NCI-H748 (cell line): ENCODE data around the gene RAB10.
A peak's percentile ranks its signal among the peaks of the same experiment; 100 is the strongest.
"Not testable (repeated sequence)": the region's sequence is repeated elsewhere in the genome, so short reads cannot be mapped to it uniquely, and the experiment has no call there.

Experiments used
- DNase-seq: peaks from one replicate; lab custom pipeline; 2025; ENCODE audit not compliant: unreplicated experiment; lab: John Stamatoyannopoulos, UW

Gene RAB10

DNA sequence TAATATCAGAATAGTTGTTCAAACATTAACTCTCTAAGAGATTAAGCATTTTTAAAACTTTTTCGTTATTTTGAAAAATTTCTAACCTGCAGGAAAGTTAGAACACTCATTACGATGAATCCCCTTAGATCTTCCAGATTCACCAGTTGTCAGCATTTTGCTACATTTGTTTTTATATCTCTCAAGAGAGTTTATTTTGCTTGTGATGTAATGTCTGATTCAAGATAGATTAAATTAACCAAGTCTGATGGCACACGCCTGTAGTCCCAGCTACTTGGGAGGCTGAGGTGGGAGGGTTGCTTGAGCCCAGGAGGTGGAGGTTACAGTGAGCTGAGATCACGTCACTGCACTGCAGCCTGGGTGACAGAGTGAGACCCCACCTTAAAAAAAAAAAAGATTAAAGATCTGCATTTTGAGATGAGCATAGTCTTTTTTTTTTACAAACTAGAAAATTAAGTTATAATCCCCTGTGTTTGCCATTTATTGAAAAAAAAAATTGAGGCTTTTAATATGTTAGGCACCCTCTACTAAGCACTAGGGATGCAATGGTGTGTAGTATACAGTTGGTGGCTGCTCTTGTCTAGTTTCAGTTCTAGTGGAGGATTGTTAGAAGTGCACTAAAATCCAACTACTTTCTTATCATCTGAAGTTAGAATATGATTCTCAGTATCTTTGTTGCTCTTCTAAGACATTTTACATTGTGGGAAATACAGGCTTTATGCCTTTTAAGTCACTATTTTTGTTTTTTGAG lies 20.9 kb downstream of the RAB10 start:
- DNase-seq: no peak

DNA sequence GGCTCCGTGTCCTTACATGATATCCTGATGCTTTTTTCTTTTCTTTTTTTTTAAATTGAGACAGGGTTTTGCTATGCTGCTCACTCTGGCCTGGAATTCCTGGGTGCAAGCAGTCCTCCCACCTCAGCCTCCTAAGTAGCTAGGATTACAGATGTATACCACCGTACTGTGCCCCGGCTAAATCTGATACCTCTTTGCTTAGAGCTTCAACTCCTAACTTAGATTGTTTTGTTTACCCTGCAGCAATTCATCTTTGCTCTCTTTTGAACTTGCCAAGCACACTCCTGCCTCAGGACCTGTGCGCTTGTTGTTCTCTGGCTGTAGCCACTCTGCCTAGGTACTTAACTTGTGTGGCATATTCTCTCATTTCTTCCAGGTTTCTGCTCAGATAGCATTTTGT lies 24.5 kb downstream of the RAB10 start:
- no peak for DNase-seq

DNA sequence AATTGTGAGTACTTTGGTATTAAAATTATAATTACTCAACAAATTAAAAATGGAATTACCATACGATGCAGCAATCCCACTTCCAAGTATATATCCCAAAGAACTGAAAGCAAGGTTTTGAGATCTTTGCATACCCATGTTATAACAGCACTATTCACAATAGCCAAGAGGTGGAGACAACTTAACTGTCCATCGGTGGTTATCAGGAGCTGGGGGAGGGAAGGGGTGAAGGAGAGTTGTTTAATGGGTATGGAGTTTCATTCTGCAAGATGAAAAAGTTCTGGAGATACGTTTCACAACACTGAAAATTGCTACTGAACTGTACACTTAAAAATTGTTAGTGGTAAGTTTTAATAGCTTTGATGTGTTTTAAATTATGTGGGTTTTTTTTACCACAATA lies 25.7 kb downstream of the RAB10 start:
- DNase-seq: no peak

DNA sequence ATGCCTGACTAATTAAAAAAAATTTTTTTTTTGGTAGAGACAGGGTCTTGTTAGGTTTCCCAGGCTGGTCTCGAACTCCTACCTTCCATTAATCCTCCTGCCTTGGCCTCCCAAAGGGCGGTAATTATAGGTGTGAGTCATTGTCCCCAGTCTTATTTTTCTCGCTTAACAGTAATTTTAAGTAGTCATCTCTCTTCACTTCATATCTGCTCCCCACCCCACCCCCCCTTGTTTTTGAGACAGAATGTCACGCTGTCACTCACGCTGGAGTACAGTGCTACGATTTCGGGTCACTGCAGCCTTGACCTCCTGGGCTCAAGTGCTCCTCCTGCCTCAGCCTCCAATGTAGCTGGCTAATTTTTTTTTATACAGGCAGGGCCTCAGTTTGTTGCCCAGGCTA lies 27.7 kb downstream of the RAB10 start:
- no peak for DNase-seq

DNA sequence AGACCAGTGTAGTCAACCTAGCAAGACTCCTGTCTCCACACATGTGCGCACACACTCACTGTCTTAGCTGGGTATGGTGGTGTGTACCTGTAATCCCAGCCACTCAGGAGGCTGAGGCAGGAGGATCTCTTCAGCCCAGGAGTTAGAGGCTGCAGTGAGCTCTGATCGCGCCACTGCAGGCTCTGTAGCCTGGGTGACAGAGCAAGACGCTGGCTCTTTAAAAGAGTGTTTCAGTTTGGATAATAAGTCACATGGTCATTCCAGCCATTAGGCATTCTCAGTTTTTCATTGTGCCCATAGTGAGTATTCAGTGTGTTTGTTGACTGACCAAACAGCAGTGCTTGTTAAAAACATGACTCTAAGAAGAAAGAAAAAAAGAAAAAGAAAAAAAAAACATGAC lies 31.0 kb downstream of the RAB10 start:
- DNase-seq: peak; percentile 3

DNA sequence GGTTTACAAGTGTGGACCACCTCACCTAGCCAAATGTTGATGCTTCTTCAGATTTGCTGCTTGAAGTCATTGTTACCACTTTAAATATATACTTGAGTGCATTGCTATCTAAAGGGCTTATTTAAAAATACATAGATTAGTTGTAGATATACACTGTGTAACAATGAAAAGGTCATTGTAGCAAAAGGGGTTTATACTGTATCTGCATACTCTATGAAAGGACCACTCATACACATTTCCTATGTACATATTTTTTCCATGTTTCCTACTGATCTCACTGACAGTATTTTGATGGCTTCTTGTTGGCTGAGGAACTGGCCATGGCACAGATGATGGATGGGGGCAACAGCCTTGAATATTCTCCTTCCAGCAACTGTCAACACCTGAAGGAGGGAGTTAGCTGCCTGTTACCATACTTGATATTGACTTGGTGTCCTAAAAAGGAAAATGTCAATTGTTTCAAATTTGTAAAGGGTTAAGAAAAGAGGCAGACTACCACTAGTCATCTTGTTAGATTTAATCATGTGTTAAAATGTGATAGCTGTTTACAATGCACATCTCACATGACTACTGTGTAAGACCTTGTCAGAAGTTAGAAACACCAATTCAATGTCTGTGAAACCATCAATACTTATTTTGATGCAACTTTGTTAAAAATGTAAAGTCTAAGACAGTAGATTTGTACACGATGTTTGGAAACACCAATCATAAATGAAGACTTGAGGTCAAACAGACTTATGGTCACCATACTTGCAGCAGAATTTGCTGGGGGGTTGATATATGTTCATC lies 33.5 kb downstream of the RAB10 start:
- no peak for DNase-seq

DNA sequence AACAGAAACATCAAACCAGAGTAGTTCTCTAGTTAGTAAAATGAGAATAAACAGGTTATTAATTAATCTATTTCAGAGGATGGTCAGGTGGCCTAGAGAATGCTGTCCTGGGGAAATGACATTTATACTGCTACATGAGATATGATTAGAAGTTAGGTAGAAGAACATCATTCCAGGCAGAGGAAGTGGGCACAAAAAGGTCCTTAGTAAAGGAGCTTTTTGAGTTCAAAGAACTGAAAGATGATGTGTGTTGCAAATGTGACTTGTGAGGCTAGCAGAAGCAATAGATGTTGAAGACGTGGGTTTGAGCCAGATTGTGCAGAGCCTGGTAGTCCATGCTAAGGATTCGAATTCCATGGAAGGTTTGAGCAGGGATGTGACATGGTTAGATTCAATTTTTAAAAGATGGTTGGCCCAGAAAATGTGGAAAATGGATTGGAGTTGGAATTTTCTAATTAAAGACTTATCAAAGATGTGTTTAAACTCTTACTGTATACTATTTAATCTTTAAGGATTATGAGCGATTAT lies 34.2 kb downstream of the RAB10 start:
- DNase-seq: no peak

DNA sequence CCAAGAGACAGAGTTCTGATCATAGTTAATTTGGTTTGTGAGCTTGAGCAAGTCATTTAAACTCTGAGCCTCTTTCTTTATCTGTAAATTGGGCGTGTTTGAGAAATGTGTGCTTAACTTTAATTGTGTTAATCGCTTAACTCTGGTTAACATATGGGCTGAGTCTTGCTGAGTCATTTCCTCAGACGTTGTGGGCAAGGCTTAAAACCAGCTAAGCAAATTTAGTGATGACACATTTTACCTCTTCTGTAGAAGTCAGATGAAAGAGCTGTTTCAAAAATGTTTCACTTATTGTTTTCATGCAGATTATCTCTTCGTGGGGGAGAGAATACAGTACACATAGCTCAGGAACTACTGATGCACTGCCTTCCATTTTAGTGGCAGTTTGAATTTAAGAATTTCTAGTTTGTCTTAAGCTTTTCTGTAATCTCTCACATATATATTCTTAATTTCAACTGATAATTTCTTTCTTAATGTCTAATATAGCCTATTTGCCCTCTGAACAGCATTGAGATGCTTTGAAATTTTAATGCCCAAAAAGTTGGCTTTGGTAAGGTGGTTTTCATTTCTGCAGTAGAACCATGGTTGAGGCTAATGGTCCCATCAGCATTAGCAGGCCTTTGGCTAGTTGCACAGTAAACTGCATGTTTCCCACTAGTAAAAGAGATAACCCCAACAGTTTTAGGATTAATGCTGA lies 34.9 kb downstream of the RAB10 start:
- DNase-seq: no peak

DNA sequence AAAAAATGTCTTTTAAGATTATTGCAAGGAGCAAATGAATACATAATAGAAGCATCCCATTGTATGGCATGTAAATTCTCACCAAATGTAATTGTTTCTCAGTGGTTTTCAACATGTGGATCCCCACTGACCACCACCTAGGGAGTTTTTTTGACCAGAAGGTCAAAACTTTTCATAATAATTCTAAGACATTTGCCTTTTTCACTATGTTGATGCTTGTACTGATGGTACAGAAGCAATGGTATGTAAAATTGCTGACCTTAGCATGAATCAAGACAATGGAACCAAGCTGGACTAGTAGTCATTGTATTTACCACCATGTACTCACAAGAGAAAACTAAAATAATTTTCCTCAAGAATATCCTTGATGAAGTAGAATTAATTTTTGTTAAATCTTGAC lies 36.8 kb downstream of the RAB10 start:
- no peak for DNase-seq

DNA sequence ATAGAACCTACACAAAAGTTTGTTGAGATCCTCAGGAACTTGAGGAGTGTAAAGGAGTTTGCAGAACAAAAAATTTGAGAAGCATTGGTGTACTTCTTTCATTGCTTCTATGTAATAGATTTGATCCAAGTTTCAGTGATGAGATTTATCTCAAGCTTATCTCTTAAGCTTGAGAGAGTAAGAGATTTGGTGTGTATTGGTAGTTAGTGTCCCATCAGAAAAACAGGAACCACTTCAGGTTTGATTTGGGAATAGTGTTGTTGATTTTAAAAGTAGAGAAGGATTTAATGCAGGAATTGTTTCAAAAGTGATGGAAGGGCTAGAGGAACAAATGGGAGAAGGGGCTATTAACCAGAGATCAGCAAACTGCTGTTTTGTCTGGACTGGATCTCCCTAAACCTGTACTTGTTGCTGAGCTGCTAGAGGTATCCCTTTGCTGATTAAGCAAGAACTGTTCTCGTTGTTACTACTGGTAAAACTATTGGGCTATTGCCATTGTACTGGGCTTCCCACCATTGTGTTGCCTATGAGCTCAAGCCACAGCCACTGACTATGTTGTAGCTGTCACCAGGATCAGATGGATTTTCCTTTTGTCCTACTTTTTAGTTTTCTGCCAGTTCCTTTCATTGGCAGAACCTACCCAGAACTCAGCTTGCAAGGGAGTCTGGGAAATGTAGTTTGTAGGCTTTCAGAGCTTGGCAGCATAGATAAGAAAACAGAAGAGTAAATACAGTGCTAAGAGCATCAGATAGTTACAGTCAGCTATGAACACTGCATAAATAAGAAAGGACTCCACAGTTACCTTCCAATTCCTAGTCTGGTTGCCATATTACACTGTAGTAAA lies 39.3 kb downstream of the RAB10 start:
- no peak for DNase-seq

DNA sequence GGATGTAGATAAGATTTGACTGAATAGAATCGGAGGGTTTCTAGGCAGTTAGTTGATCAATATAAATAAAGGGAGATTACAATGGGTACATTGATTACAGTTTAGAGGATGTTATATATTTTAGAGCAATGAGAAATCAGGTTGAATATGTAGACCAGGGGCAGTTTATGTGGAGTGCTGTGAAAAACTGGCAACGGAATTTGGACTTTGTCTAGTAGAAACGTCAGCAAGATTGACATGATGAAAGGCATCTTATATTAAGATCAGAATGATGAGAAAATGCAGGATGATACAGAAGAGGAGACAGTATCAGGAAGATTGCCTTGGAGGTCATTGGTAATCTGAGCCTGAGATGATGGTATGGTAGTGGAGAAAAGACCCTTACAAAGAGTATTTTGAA lies 39.9 kb downstream of the RAB10 start:
- DNase-seq: no peak

DNA sequence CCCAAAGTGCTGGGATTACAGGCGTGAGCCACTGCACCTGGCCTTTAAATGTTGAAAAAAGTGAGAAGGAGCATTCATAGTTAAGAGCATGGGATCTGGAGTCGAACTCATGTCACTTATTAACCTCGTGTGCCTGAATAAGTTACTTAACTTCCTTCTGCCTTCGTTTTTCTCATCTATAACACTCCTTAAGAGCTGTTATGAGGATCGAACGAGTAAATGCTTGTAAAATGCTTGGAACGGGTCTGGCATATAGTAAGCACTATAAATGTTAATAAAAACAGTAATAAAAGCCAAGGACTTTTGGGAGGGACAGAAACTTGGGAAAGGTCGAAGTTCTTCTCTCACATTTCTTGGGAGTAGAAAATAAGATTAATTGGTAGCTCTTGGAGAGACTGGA lies 40.8 kb downstream of the RAB10 start:
- DNase-seq: no peak

DNA sequence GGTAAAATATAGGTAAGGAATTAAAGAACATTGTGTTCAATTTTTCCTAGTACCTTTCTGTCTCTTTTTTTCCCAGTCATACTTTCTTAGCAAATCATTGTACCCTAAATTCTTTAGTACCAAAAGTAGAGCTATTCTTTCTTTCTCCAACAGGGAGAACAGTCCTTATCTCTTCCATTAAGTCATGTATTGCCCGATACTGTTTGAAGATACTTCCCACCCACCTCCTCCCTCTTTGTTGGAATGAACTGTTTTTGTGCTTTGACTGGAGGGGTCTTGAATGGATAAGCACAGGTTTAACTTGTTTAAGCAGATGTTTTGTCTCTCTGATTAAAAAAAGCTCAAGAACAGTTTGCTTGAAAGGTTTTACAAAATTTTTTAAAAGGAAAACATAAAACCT lies 41.3 kb downstream of the RAB10 start:
- DNase-seq: no peak

DNA sequence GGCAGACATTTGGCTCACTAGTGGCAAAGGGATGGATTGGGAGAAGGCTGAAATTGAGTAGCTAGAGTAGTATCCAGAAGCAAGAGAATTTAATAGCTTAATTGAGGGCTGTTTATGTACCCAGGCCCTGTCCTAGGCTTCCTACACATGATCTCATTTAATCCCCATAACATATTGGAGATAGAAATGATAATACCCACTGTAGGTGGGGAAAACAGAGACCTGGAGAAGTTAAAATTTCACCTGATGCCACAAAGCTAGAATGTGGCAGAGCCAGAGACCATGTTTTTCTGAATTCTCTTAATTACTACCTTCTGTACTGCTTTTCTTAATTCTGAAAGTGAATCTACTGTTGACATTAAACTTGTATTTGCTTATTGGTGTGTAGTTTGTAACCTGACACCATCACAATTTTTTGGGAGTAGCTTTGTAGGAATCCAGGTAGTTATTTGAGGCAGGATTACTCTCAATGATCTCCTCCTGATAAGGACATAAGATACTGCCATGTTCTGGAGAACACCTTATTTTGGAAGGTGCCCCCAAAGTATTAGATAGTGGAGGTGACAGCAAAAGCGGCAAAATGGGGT lies 42.2 kb downstream of the RAB10 start:
- DNase-seq: peak; percentile 24

DNA sequence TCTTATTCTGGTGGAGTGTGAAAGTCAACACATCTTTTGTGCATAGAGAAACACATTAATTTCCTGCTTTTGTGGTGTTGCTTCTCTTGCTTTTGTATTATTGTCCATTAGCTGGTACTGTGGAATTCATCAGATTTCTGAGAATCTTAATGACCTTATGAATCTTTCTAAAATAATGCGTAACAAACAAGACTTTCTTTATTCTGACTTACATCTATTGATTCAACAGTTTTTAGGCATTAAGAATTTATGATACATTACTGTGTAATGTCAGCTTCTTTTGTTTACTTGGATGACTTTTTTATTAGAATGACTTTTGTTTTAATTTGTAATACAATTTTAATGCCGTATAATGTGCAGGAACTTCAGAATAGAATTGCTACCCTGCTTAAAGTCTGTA lies 43.4 kb downstream of the RAB10 start:
- no peak for DNase-seq

DNA sequence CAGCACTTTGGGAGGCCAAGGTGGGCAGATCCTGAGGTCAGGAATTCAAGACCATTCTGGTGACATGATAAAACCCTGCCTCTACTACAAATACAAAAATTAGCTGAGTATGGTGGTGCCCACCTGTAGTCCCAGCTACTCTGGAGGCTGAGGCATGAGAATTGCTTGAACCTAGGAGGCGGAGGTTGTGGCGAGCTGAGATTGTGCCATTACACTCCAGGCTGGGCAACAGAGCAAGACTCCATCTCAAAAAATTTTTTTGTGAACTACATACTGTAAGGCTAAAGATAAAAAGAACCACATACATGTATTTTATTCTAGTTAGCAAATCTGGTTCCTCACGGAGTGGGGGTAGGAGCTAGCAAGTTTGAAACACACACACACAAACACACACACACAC lies 45.1 kb downstream of the RAB10 start:
- DNase-seq: no peak

DNA sequence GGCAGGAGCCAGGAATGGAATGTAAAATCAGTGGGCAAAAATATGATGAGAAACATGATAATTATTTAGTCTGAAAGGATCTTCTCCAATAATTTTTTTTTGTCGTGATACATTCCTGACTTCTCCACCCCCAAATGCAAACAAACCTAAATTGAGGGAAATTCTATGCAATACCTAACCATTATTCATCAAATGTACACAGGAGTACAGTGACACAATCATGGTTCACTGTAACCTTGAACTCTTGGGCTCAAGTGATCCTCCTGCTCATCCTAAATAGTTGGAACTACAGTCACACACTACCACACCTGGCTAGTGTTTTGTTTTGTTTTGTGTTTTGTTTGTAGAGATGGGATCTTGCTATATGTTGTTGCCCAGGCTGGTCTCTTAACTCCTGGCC lies 46.5 kb downstream of the RAB10 start:
- DNase-seq: no peak

DNA sequence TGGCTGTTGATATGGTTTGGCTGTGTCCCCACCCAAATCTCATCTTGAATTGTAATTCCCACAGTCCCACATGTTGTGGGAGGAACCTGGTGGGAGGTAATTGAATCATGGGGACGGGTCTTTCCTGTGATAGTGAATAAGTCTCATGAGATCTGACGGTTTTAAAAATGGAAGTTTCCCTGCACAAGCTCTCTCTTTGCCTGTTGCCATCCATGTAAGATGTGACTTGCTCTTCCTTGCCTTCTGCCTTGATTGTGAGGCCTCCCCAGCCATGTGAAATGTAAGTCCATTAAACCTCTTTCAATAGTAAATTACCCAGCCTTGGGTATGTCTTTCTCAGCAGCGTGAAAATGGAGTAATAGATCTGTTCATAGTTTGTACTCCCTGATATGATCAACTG lies 47.0 kb downstream of the RAB10 start:
- not testable (repeated sequence) for DNase-seq

DNA sequence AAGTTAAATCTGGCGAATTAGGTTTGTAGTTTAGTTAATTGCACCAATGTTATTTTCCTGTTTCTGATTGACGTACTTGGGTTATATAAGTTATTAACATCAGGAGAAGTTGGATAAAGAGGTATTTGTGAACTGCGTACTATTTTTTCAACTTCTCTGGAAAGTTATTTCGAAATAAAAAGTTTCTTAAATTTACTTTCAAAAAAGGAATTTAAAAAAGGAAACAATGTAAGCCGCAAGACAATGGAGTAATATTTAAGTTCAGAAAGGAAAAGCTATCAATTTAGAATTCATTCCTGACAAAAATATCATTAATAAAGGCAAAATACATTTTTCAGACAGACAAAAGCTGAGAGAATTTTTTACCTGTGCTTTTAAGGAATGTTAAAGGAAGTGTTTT lies 47.7 kb downstream of the RAB10 start:
- no peak for DNase-seq

DNA sequence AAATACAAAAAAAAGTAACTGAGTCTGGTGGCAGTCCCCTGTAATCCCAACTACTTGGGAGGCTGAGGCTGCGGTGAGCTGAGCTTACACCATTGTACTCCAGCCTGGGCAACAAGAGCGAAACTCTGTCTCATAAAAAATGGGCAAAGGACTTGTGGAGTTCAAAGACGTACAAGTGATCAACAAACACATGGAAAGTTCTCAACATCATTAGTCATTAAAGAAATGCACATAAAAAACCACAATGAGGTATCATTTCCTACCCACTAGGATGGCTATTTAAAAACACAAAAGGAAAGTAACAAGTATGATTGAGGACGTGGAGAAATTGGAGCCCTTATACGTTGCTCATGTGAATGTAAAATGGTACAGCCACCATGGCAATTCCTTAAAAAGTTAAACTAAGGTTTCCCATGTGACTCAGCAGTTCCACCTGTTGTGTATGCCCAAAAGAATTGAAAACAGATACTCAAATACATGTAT lies 52.3 kb downstream of the RAB10 start:
- DNase-seq: no peak
